GM18519 (cell line): ENCODE results near the gene FUBP1.
"Not testable (repeated sequence)": the region's sequence is repeated elsewhere in the genome, so short reads cannot be mapped to it uniquely, and the experiment has no call there.

Experiments
- ATAC-seq: cut with Tn5 transposase; IDR thresholded peaks from one replicate; pipeline ENCODE4 v1.9.1; 2021; ENCODE audit warnings: mild to moderate bottlenecking, moderate library complexity; ENCODE audit not compliant: unreplicated experiment, low FRiP score

FUBP1 gene, protein sequence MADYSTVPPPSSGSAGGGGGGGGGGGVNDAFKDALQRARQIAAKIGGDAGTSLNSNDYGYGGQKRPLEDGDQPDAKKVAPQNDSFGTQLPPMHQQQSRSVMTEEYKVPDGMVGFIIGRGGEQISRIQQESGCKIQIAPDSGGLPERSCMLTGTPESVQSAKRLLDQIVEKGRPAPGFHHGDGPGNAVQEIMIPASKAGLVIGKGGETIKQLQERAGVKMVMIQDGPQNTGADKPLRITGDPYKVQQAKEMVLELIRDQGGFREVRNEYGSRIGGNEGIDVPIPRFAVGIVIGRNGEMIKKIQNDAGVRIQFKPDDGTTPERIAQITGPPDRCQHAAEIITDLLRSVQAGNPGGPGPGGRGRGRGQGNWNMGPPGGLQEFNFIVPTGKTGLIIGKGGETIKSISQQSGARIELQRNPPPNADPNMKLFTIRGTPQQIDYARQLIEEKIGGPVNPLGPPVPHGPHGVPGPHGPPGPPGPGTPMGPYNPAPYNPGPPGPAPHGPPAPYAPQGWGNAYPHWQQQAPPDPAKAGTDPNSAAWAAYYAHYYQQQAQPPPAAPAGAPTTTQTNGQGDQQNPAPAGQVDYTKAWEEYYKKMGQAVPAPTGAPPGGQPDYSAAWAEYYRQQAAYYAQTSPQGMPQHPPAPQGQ

DNA sequence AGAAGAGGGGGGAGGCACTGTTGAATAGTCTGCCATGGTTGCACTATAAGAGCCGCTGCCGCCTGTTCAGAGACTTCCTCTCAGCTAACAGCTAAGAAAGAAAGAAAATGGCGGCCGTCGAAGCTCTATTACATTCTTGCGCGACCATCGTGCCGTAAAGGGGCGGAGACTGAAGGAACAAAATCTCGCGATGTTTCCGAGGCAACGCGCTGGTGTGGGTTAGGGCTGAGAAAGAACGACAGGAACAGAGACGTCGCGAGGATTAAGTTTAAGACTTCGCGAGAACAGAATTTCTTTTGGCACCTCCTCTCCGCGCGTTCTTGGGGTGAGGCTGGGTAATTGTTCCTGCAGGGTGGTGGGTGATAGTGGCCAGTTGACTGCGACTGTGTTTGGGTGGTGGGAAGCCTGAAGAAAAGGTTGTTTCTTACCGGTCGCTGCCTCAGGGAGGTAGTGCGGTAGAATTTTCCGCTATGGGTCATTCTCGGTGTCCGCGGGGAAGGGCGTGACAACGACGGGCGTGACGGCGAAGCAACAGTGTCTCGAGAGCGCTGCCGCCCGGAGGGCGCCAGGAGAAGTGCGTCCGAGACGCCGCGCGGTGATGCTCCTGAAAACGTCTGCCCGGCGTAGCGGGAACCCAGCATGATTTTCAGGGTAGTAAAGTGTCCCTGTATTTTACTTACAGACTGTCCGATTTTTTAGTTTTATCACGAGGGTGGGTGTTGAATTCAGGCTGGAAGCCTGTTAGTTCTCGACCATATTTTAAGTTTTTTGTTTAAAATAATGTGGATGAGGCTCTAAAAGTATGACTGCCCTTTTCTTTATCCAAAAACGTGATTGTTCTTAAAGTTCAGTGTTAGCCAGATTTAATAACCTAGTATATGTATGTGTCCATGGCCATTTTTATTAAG is at the start of gene FUBP1:
Gene FUBP1, minus strand, starts transcription at position 104 of the 908 bp plus-strand sequence. Its CDS starts 68 bp downstream, at position 36.
- ATAC-seq = peak; percentile 55

DNA sequence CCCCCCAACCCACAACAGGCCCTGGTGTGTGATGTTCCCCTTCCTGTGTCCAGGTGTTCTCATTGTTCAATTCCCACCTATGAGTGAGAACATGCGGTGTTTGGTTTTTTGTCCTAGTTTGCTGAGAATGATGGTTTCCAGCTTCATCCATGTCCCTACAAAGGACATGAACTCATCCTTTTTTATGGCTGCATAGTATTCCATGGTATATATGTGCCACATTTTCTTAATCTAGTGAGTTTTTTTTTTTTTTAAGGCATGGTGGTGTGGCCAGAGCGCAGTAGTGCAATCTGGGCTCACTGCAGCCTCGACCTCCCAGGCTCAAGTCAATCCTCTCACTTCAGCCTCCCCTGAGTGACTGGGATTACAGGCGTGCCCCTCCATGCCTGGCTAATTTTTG is 42.3 kb upstream of the FUBP1 start:
- ATAC-seq = not testable (repeated sequence)

DNA sequence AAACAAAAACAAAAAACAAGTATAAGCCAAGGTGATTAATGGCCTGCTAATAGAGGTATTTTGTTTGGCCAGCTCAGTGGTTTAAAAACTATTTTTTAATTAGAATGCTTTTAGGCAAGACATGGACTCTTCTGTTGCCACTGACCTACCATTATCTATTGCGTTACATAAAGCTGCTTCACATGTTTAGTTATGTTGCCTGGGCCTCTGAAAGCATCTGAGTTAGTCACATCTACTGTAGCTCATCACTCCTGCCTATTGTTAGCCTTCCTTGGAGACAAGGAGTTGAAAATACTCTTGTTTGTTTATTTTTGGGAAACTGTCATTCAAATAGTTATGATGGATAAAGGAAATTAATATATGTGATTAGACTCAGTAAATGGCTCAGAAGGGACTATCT is 40.2 kb upstream of the FUBP1 start:
- ATAC-seq = no peak

DNA sequence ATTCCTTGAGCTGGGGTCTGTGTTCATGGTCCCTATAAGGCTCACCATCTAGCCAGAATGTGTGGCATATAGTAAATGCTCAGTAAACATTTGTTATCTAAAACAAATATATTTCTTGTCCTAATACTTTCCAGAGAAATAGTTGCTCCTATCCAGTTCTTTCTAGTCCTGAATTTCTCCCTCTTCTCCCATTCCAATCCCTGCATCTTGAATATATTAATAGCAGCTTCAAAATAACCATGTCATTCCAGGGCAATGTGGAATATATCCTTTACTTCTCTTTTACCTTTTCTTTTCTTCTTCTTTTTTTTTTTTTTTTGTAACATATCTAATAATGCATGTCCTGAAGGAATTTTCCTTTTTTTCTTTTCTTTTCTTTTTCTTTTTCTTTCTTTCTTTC is 36.3 kb upstream of the FUBP1 start:
- no peak for ATAC-seq

DNA sequence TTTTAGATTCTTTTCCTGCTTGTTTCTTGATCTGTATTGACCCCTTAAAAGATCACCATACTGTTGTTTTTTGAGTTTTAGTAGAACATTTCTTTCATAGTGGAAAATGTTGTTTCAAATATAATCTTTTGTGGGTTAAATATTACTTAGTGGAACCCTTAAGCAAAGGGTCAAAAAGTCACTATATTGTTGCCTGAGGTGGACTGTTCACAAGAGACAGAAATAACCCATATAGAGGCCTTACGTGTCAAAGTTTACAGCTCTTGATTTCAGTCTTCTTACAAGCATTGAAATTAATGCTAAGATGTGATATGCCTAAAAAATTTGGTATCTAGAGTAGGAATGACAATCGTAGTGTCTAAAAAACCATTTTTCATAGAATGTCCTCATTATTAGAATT is 32.2 kb upstream of the FUBP1 start:
- ATAC-seq = no peak

DNA sequence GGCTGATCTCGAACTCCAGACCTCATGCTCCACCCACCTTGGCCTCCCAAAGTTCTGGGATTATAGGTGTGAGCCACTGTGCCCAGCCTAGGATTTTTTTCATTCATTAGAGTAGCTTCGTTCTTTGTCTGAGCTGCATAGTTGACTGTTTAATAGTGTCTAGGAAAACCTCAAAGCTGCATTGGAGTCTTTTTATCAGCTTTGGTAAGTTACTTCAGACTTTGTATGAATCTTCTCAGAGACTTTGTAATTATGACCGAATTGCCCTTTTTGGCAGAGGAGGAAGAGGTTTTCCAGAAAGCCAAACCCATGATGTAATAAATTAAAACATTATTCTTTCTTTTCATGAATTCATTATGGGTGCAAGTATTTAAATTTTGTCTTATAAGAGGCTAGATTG is 31.0 kb upstream of the FUBP1 start:
- ATAC-seq = no peak

DNA sequence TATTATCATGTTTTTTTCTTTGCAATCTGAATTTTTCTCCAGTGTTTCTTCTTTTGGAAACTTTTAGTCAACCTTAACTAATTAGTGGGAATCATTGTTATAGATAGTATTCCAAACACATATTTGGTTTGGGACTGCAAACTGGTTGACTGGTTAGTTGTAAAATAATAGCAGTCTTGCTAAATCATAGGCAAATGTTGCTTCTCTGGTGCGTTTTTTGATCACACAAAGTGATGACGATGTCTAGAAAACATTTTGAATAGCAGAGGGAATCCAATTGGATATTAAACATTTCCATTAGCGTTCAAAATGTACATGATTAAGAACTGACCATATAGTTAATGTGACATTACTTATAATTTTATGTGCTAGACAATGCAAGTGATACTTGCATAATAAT is 30.4 kb upstream of the FUBP1 start:
- no peak for ATAC-seq

DNA sequence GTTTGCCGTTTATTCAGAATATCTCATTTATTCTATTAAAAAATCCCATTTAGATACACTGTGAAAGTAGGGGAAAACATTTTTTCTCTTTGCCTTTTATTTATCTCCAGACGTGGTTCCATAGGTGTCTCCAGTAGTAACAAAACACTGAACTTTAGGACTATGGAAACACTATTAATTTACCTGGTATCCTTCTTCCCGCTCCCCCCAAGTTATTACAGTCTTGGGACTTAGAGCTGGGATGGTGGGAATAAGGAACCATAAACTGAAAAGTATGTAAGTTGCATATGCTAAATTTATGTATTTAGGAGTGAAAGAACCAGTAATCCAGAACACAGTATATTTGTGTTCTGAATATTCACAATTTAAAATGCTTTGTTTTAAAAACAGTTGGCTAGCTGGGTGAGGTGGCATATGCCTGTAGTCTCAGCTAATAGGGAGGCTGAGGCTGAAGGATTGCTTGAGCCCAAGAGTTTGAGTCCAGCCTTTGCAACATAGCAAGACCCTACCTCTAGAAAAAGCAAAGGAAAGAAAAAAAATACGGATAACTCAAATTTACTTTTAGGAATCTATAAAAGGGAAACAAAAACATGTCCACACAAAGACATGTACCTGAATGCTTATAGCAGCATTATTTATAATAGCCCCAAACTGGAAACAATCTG is 28.9 kb upstream of the FUBP1 start:
- no peak for ATAC-seq

DNA sequence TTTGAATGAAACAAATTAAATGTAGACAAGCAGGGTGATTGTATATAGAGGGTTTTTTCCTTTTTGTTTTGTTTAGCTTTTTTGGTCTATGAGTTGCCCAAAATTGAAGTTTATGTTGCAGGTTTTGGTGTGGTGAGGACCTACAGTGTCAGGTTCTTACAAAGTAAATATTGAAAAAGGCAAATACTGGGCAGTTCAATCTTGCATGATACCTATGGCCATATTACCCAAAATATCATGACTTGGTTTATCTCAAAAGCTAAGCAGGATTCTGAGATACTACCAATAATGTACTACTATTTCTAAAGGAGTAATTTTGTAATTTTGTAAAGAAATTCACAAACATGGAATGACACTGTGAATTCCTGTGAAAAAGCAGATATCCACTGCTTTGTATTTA is 27.6 kb upstream of the FUBP1 start:
- ATAC-seq = no peak

DNA sequence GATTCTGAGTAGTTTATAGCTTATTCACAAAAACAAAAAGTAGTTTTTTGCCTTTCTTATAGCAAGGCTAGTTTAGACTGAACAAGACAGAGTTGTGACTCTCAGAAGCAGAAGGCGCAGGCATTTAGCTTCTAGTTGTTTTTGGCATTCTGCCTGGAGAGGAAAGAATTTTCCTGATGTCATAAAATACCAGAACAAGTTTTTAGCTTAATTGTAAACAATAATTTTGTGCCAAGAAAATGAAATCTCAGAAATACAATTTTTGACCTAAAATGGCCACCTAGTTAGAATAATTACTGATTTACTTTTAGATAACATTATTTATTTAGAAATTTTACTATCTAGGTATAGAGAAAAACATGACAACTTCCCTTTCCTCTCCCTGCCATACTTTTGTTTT is 26.9 kb upstream of the FUBP1 start:
- ATAC-seq = no peak

DNA sequence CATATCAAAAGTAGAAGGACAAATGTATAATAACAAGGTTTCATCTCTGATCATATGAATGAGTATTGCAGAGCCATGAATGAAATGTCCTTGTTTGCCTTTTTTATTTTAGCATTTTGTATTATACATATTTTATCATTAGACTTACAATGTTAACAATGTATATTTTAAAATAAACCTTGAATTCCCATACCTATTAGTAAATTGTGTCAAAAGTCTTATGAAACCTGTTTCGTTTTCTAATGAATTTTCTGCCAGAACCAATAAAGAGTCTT is 26.5 kb upstream of the FUBP1 start:
- ATAC-seq = no peak

DNA sequence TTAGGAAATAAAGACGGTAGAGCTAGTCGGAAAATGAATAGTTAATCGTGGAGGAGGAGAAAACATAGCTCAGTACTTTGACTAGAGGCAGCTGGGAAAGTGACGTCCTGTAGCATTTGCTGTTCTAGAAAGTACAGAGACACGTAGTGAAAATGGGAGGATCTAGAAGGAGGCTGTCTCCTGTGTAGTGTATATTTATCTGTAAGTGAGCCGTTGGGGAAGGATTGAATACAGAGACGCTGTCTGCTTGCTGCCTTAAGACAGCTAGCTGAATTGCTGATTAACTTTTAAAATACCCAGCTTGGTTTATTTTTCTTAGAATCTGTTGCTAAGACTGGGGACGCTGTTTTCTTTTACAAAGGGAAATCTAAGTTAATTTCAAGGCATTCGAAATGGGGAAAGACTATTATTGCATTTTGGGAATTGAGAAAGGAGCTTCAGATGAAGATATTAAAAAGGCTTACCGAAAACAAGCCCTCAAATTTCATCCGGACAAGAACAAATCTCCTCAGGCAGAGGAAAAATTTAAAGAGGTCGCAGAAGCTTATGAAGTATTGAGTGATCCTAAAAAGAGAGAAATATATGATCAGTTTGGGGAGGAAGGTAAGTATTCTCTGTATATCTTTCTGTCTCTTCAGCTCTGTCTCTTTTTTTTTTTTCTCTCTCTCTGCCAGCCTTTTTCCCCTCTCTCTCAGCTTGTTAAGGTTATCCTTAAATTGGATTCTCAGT is 26.0 kb upstream of the FUBP1 start, which contains the start of gene DNAJB4:
Gene DNAJB4, plus strand, starts transcription at position 221 of the 729 bp plus-strand sequence. Its CDS starts 172 bp downstream, at position 393.
- peak; percentile 98 for ATAC-seq

DNA sequence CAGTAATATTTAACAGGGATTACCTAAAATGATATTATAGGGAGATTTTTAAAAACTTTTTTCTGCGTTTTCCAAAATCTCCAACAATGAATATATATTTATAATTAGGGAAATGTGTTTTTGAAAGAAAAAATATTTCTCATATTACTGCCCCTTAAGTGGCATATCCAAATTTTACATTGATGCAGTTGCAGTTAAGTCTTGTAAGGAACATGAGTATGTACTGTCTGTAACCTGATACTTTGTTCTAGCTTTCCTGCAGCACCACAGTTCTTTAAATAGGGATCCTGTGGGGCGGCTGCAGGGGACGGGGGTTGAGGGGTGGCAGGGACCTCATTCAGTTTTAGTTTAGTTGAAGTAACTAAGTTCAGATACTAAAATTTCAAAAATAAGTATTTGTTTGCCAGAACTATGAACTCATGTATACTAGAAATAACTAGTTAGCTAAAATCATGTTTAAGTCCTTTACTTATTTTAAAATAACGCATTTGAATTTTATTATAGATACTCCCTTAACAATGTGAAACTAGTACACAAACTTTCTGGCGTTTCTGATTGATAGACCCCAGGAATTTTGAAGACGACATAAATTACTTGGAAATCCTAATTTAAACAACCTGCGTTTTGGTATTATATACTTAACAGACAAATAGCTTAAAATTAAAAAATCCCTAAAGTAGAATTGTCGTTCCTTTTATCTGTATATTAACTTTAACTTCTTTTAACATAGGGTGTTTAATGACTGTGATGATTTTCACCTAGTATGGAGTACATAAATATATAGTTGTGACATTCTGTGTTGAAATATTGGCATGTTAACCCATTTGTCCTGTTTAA is 25.2 kb upstream of the FUBP1 start:
- peak; percentile 31 for ATAC-seq

DNA sequence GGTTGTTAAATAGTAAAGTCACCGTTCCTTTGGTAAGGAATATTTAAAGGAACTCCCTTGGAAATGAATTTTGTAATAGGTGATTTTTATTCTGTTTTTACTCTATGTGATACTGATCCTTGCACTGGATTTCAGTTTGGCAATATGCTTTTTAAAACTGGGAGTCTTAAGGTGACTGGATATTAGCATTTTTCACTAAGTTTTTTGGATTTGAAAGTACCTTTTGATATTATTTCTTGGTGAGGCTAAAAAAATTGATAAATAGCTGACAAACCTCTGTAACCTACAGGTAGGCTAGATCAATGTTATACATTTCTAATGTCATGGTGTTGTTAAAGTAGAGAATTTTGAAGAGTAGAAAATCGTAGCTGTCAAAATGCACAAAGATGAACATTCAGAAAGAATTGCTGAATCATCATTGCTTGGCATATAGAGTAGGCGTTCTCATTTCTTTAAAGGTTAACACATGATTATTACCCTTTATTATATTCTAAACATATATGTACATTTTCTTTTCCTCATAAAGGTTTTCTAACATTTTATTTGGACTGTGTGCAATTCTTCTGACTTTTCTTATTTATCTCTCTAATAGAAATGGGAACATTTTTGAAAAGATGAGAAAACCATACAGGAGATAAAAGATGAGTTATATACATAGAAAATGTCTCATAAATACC is 24.3 kb upstream of the FUBP1 start:
- no peak for ATAC-seq

DNA sequence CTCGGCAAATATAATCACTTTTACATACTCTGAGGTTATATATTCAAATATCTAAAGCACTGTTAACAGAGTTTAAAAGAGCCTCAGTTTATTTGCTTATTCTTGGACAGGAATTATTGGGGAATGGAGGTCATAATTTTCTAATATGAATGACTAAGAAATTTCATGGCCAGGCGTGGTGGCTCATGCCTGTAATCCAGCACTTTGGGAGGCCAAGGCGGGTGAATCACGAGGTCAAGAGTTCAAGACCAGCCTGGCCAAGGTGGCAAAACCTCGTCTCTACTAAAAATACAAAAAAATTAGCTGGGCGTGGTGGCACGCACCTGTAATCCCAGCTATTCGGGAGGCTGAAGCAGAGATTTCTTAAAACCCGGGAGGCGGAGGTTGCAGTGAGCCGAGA is 21.7 kb upstream of the FUBP1 start:
- not testable (repeated sequence) for ATAC-seq

DNA sequence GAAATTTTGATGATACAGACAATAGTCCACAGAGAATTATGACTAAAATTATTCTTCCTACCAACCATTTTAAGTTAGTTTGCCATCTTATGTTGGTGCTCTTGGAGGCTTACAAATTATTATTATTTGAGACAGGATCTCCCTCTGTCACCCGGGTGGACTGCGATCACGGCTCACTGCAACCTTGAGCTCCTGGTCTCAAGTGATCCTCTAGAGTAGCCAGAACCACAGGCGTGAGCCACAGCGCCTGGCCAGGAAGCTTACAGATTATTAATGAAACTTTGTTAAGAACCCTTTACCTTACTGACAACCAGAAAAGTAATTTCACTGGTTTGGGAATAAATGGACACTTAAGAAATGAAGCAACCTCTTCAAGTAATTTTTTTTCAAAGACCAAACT is 17.9 kb upstream of the FUBP1 start:
- ATAC-seq = no peak

DNA sequence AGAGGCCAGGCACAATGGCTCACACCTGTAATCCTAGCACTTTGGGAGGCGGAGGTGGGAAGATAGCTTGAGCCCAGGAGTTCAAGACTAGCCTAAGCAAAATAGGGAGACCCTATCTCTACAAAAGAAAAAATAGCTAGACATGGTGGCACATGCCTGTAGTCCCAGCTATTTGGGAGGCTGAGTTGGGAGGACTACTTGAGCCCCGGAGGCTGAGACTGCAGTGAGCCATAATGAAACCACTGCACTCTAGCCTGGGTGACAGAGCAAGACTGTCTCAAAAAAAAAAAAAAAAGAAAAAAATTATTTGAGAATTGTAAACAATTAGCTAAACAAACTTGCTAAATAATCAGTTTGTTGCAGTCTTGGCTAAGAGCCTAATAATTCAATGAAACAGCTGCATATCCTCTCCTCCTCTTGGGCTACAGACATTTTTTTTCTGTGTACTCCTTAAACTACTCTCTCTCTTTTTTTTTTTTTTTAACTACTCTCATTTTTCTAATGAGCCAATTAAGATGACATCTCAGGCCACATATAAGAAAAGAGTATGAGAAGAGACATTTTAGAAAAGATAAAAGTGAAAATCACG is 15.3 kb upstream of the FUBP1 start:
- ATAC-seq = no peak

DNA sequence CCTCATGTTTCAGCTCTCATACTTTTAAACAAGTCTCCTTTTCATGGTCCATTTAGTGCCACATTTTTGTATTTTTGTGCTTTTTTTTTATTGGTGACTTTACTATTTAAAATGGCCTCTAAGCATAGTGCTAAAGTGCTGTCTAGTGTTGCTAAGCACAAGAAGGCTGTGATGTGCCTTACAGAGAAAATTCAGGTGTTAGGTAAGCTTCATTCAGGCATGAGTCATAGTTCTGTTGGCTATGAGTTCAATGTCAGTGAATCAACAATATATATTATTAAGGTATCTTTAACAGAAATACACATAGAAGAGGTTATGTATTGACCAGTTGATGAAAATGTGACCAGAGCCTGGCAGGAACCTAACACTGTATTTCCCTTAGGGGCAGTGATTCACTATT is 12.8 kb upstream of the FUBP1 start:
- ATAC-seq = no peak
